LNCAP (cell line): ENCODE results near the gene FASTKD1.

Source experiments
- CTCF ChIP-seq: fragments of 450-650 bp; IDR thresholded peaks from 2 replicates; pipeline ENCODE4 v1.5.1; 2017; ENCODE audit warnings: mild to moderate bottlenecking

FASTKD1 gene

GRCh38 chr2:169495310-169495928, 78.2 kb downstream of the FASTKD1 start:
- TF ChIP-seq CTCF = no peak

DNA sequence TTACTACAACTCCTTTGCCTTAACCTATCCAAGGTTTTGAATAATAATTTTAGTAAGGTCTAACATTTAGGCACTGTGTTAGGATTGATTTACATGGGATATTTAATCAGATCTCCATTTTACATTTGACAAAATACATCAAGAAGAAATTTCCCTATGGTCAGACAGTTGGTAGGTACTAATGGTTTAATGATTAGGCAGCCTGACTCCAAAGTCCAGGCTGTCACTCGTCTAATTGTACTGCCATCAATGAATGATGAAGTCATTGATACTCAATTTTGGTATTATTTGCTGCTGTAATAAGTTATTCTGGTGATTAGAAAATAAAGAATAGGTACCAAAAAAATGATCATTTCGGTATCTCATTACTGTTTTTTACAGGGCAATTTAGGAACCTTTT, 80.3 kb downstream of the FASTKD1 start:
- TF ChIP-seq CTCF = no peak

GRCh38 chr2:169491378-169491777, 82.3 kb downstream of the FASTKD1 start:
- TF ChIP-seq CTCF = no peak

- TF ChIP-seq CTCF = no peak
Measured at GRCh38 chr2:169490834-169491233, 82.8 kb downstream of the FASTKD1 start.

DNA sequence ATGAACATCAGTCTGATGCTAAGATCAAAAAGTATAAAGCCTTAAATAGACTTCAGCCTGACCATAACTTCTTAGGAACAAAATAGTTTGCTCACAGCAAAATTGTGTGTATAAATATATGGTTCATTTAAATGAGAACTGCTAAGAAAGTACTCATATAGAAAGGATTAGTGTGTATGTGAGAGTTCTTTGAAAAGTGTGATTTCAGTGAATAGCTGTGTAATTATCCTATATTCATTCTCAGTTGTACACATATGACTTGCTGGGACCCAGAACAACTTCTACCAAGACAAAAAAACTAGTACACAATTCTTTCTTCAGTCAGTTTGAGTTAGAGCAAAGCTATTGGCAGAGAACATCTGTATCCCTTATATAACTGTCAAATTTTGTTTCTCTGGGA, 87.2 kb downstream of the FASTKD1 start:
- no peak for TF ChIP-seq CTCF

- TF ChIP-seq CTCF = no peak
Measured at GRCh38 chr2:169485650-169486138, 88.0 kb downstream of the FASTKD1 start.

DNA sequence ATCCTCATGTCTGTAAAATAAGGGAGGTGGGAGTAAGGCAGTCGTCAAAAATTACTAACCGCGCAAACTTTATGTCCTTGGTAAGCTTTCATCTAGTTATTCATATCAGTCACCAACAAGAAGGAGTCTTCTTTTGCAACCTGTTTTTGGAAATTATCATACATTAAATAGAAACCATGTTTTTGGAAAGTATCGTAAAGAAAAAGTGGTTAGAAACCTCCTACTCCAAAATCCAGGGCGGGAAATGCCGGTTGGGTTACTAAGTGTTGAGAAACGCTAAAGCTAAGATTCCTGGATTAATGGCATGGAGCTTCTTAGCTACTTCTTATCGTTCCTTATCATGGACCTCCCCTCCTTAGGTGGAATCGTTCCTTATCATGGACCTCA, 93.6 kb downstream of the FASTKD1 start:
- TF ChIP-seq CTCF = no peak
